Pancreas (tissue), 10 donors: ENCODE measurements around the gene ITGA5. TPM values are rescaled to one million over a fixed set of nuclear protein-coding genes. Genes with fewer than 3 reads are reported as not detected.

Experiments
- ATAC-seq, 4 donors: fragments of 200-7000 bp; cut with Tn5 transposase; one replicate each; pipeline versions ENCODE4 v1.8.0 to v1.9.1; 2020; ENCODE audit warnings: mild to moderate bottlenecking in 4 of 4, moderate library complexity in 4 of 4
- DNase-seq, 6 donors: peaks; one replicate each; pipeline ENCODE4 v3.0.0-alpha.2; 2020
- FAIRE-seq: peaks from 2 replicates; lab custom pipeline; 2012; peaks lifted over from hg19 to GRCh38; lab: Jason Lieb, UNC
- H3K27ac ChIP-seq, 4 donors: fragments of 200-600 bp; sonication (generic); 1 replicate in 3 of 4; 2 replicates in 1 of 4; pipeline versions ENCODE4 v1.5.0 to v1.8.0; 2020
- H3K27me3 ChIP-seq, 4 donors: fragments of 200-600 bp; one replicate each; pipeline ENCODE4 v1.8.0; 2021
- H3K36me3 ChIP-seq, 3 donors: fragments of 200-600 bp; sonication (generic) in 1 of 3; one replicate each; pipeline versions ENCODE4 v1.5.0 to v1.8.0; 2020 to 2021
- H3K4me1 ChIP-seq, 3 donors: fragments of 200-600 bp; one replicate each; pipeline ENCODE4 v1.8.0; 2021
- H3K4me3 ChIP-seq, 4 donors: fragments of 200-600 bp; sonication (generic) in 2 of 4; one replicate each; pipeline versions ENCODE4 v1.5.0 to v1.8.0; 2020 to 2021
- H3K9me3 ChIP-seq, 4 donors: fragments of 200-600 bp; one replicate each; pipeline ENCODE4 v1.8.0; 2021
- CTCF ChIP-seq, 4 donors: fragments of 200-600 bp; sonication (generic) in 3 of 4; IDR thresholded peaks; one replicate each; pipeline versions ENCODE4 v1.5.0 to v1.8.0; 2021; ENCODE audit warnings: antibody characterized with exemption in 4 of 4
- WGBS, 2 donors: extraction: QIAGEN DNeasy Blood & Tissue Kit; methylation state at CpG; one replicate each; pipeline ENCODE4 v1.1.7; 2013; 5-methylcytosine and 5-hydroxymethylcytosine counted together
- intact Hi-C, 3 donors: fragments of 100-400 bp; cut with DNase I; formaldehyde crosslinking; loops; one replicate each; pipeline versions ENCODE4 v1.11.1 to v1.14.2; 2022
- polyA plus RNA-seq, 2 donors: library from polyadenylated mRNA; stranded (reverse); fragments of 200-250 nt; gene quantifications; one replicate each; pipeline ENCODE4 v1.2.3, GENCODE V29; 2013
- total RNA-seq, 6 donors: library from RNA; stranded (reverse); fragmentation: NEBNext Ultra II Directional in 4 of 6; extraction: Animal tissue kit (Norgen Biotek cat#: 25700) in 4 of 6; gene quantifications; one replicate each; pipeline versions ENCODE4 v1.2.1 to v1.2.4, GENCODE V29; 2021 to 2023
- donor health status: healthy with polysubstance abuse.
- donor health status: DM: no; HTN: no; CAD: no; lungs with moderate emphysema.
- donor health status: DM: no; HTN: no; CAD: no.
- donor health status: control.
- donor health status: control.
- donor health status: Bipolar disorder and iron deficiency.
- donor health status: DM: yes; HTN: yes; CAD: no.
- donor health status: DM: no; HTN: no; CAD: no.
- donor health status: DM: no; HTN: no; CAD: no.
- donor health status: DM: yes; HTN: yes; CAD: no.

The ITGA5 gene
- total and polyA plus RNA-seq, 8 donors, result 9.5 to 32.2 (median 17.5) TPM

GRCh38 chr12:54448344-54448743 is 29.3 kb upstream of the ITGA5 start:
- no peak for TF ChIP-seq CTCF (IDR thresholded peaks at IDR 0.05)
- 77 to 82% methylated on average over 4 of the region's 4 CpGs for WGBS, 2 donors
- H3K9me3 ChIP-seq, result no peaks in the 10 kb centered on the region
- H3K27ac ChIP-seq, result no peak overlapping the region
- H3K27me3 ChIP-seq, result no peaks in the 10 kb centered on the region
- intact Hi-C loops, result loop anchor here in 1 of 3 donors (10.0 kb wide), 1 partner anchor 64 kb away; the partner anchor contains the start of gene ZNF385A
- H3K4me1 ChIP-seq, result no peaks in the 10 kb centered on the region
- H3K4me3 ChIP-seq, result no peak overlapping the region
- no peak for FAIRE-seq
- H3K36me3 ChIP-seq, result no peaks in the 10 kb centered on the region
- ATAC-seq, result no peak
- no peak for DNase-seq

GRCh38 chr12:54447917-54448316 is 28.9 kb upstream of the ITGA5 start:
- no peak overlapping the region for H3K27ac ChIP-seq
- no peaks in the 10 kb centered on the region for H3K36me3 ChIP-seq
- ATAC-seq (no peak), FAIRE-seq (no peak), DNase-seq (no peak)
- no peaks in the 10 kb centered on the region for H3K4me1 ChIP-seq
- H3K27me3 ChIP-seq, result no peaks in the 10 kb centered on the region
- no peak overlapping the region for H3K4me3 ChIP-seq
- no peak for TF ChIP-seq CTCF (IDR thresholded peaks at IDR 0.05)
- intact Hi-C loops, result loop anchor here in 1 of 3 donors (10.0 kb wide), 1 partner anchor 63 kb away; the partner anchor contains the start of gene ZNF385A
- H3K9me3 ChIP-seq, result no peaks in the 10 kb centered on the region
- 75 to 81% methylated on average over 2 of the region's 2 CpGs for WGBS, 2 donors

GRCh38 chr12:54444206-54444605 is 25.1 kb upstream of the ITGA5 start:
- no peaks in the 10 kb centered on the region for H3K9me3 ChIP-seq
- DNase-seq, result no peak
- TF ChIP-seq CTCF (IDR thresholded peaks at IDR 0.05), result no peak
- no peak for ATAC-seq
- no peaks in the 10 kb centered on the region for H3K4me1 ChIP-seq
- H3K36me3 ChIP-seq, result no peaks in the 10 kb centered on the region
- H3K27me3 ChIP-seq, result no peaks in the 10 kb centered on the region
- intact Hi-C loops, result loop anchor here in 1 of 3 donors (10.0 kb wide), 1 partner anchor 59 kb away; the partner anchor contains the start of gene ZNF385A
- no peak overlapping the region for H3K4me3 ChIP-seq
- H3K27ac ChIP-seq, result no peak overlapping the region
- FAIRE-seq, result no peak

GRCh38 chr12:54443446-54443845 is 24.4 kb upstream of the ITGA5 start:
- Histone ChIP-seq H3K36me3 (no peaks in the 10 kb centered on the region), H3K27me3 (no peaks in the 10 kb centered on the region), H3K27ac (no peak overlapping the region), H3K4me1 (no peaks in the 10 kb centered on the region), H3K4me3 (no peak overlapping the region), H3K9me3 (no peaks in the 10 kb centered on the region)
- DNase-seq (no peak), FAIRE-seq (no peak), ATAC-seq (no peak)
- TF ChIP-seq CTCF (IDR thresholded peaks at IDR 0.05), result no peak
- intact Hi-C loops, result loop anchor here in 1 of 3 donors (10.0 kb wide), 1 partner anchor 59 kb away; the partner anchor contains the start of gene ZNF385A
- 74 to 80% methylated on average over 4 of the region's 4 CpGs for whole genome bisulfite sequencing, 2 donors

GRCh38 chr12:54442961-54443360 is 23.9 kb upstream of the ITGA5 start:
- FAIRE-seq (no peak), DNase-seq (no peak), ATAC-seq (no peak)
- Histone ChIP-seq H3K9me3 (no peaks in the 10 kb centered on the region), H3K27ac (no peak overlapping the region), H3K27me3 (no peaks in the 10 kb centered on the region), H3K4me3 (no peak overlapping the region), H3K36me3 (no peaks in the 10 kb centered on the region), H3K4me1 (no peaks in the 10 kb centered on the region)
- TF ChIP-seq CTCF (IDR thresholded peaks at IDR 0.05), result no peak
- intact Hi-C loops, result loop anchor here in 1 of 3 donors (10.0 kb wide), 1 partner anchor 58 kb away; the partner anchor contains the start of gene ZNF385A
- WGBS, 2 donors, result 87 to 90% methylated on average over 1 of the region's 1 CpG
